Colonic mucosa (tissue), 4 donors: ENCODE results near the gene OAT. TPM values are rescaled to one million over a fixed set of nuclear protein-coding genes. Genes with fewer than 3 reads are reported as not detected.

Experiments used
- DNase-seq: peaks from one replicate; pipeline ENCODE4 v3.0.0-alpha.2; 2020
- H3K27ac ChIP-seq: fragments of 200-600 bp; one replicate; pipeline ENCODE4 v1.8.0; 2021
- H3K27me3 ChIP-seq: fragments of 200-600 bp; one replicate; pipeline ENCODE4 v1.8.0; 2021
- H3K36me3 ChIP-seq: fragments of 200-600 bp; one replicate; pipeline ENCODE4 v1.8.0; 2021
- H3K4me1 ChIP-seq: fragments of 200-600 bp; one replicate; pipeline ENCODE4 v1.8.0; 2021; ENCODE audit warnings: mild to moderate bottlenecking
- H3K4me3 ChIP-seq: fragments of 200-600 bp; one replicate; pipeline ENCODE4 v1.8.0; 2021
- H3K9ac ChIP-seq, 2 donors: one replicate each; pipeline ENCODE4 v1.7.0; 2013; ENCODE audit warnings: control low read depth in 2 of 2, low read depth in 2 of 2, low read length in 2 of 2
- H3K9me3 ChIP-seq: fragments of 200-600 bp; one replicate; pipeline ENCODE4 v1.8.0; 2021
- CTCF ChIP-seq: fragments of 200-600 bp; IDR thresholded peaks from one replicate; pipeline ENCODE4 v1.8.0; 2022; ENCODE audit warnings: antibody characterized with exemption, mild to moderate bottlenecking
- intact Hi-C: fragments of 100-400 bp; cut with DNase I; formaldehyde crosslinking; loops from one replicate; pipeline ENCODE4 v1.14.1; 2022
- total RNA-seq, 2 donors: library from RNA; stranded (reverse); fragmentation: NEBNext Ultra II Directional in 1 of 2; extraction: Animal tissue kit (Norgen Biotek cat#: 25700) in 1 of 2; gene quantifications; one replicate each; pipeline ENCODE4 v1.2.1, GENCODE V29; 2021
- donor health status: healthy.
- donor health status: DM: no; HTN: no; CAD: no.
- donor health status: DM: no; HTN: no; CAD: no.

The OAT gene
- total RNA-seq, 2 donors from 2014 or later: 65.0 to 113 TPM

GRCh38 chr10:124388823-124389612 lies 29.7 kb downstream of the OAT start:
- H3K9me3 ChIP-seq: no peaks in the 10 kb centered on the region
- peaks cover 4% of the 10 kb centered on the region for H3K4me1 ChIP-seq
- no peaks in the 10 kb centered on the region for H3K27me3 ChIP-seq
- peak; percentile 91 for DNase-seq
- H3K36me3 ChIP-seq: no peaks in the 10 kb centered on the region
- H3K9ac ChIP-seq: peak overlapping the region in 1 of 2 donors; percentile 79
- no peak overlapping the region for H3K27ac ChIP-seq
- intact Hi-C loops: loop anchor here (1.0 to 10.0 kb wide), 2 partner anchors 395 to 804 kb away; no protein-coding TSS in a partner anchor
- TF ChIP-seq CTCF: peak; percentile 94
- peak overlapping the region; percentile 51 for H3K4me3 ChIP-seq

GRCh38 chr10:124388476-124388822 lies 30.3 kb downstream of the OAT start:
- Histone ChIP-seq H3K4me1 (peaks cover 4% of the 10 kb centered on the region), H3K27ac (no peak overlapping the region), H3K27me3 (no peaks in the 10 kb centered on the region), H3K4me3 (peak overlapping the region; percentile 51), H3K9ac (peak overlapping the region in 1 of 2 donors; percentile 79), H3K9me3 (no peaks in the 10 kb centered on the region), H3K36me3 (no peaks in the 10 kb centered on the region)
- TF ChIP-seq CTCF: no peak
- intact Hi-C loops: loop anchor here (10.0 kb wide), 1 partner anchor 804 kb away; no protein-coding TSS in a partner anchor
- no peak for DNase-seq

GRCh38 chr10:124387078-124387874 lies 31.4 kb downstream of the OAT start:
- Histone ChIP-seq H3K4me3 (no peak overlapping the region), H3K9me3 (no peaks in the 10 kb centered on the region), H3K27ac (no peak overlapping the region), H3K4me1 (peaks cover 4% of the 10 kb centered on the region), H3K36me3 (no peaks in the 10 kb centered on the region), H3K9ac (no peak overlapping the region), H3K27me3 (no peaks in the 10 kb centered on the region)
- TF ChIP-seq CTCF: no peak
- no peak for DNase-seq
- intact Hi-C loops: loop anchor here (10.0 kb wide), 1 partner anchor 802 kb away; no protein-coding TSS in a partner anchor

GRCh38 chr10:124386186-124387077 lies 32.3 kb downstream of the OAT start:
- no peak for TF ChIP-seq CTCF
- Histone ChIP-seq H3K9ac (no peak overlapping the region), H3K4me1 (peaks cover 4% of the 10 kb centered on the region), H3K27ac (no peak overlapping the region), H3K9me3 (no peaks in the 10 kb centered on the region), H3K4me3 (no peak overlapping the region), H3K36me3 (no peaks in the 10 kb centered on the region), H3K27me3 (peaks cover 3% of the 10 kb centered on the region)
- no peak for DNase-seq
- intact Hi-C loops: loop anchor here (10.0 kb wide), 1 partner anchor 802 kb away; no protein-coding TSS in a partner anchor
